Islet precursor cell (in vitro differentiated cells): ENCODE measurements around the gene METTL22.

ENCODE experiments used
- DNase-seq: peaks from one replicate; pipeline ENCODE4 v3.0.0-alpha.2; 2018

Gene METTL22

DNA sequence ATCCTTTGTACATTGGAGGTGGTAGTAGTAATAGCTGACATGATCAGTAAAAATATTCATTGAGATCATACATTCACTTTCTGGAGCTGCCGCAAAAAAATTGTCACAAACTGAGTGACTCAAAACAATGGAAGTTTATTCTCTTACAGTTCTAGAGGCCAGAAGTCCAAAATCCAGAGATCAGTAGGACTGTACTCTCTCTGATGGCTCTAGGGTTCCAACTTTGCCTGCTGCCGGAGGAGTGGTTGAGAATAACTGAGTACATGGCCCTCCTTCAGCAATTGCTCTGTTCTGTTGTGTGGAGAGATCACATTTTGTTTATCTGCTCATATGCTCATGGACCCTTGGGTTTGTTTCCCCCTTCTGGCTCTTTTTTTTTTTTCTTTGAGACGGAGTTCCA lies 76.5 kb downstream of the METTL22 start:
- DNase-seq: no peak
